Hepatocyte (in vitro differentiated cells): Measurements from ENCODE around the gene TROAP. TPM values are rescaled to one million over a fixed set of nuclear protein-coding genes. Genes with fewer than 3 reads are reported as not detected.
A peak's percentile ranks its signal among the peaks of the same experiment; 100 is the strongest.
"Not testable (repeated sequence)": the region's sequence is repeated elsewhere in the genome, so short reads cannot be mapped to it uniquely, and the experiment has no call there.

Experiments
- DNase-seq: peaks from one replicate; pipeline ENCODE4 v3.0.0-alpha.2; 2016; ENCODE audit warnings: low spot score
- H2AFZ ChIP-seq: fragments of 200-600 bp; sonication (generic); 2 replicates; pipeline ENCODE4 v1.6.0; 2016; ENCODE audit warnings: antibody characterized with exemption, mild to moderate bottlenecking
- H3K27ac ChIP-seq: fragments of 200-600 bp; sonication (generic); 2 replicates; pipeline ENCODE4 v1.5.1; 2016; ENCODE audit warnings: mild to moderate bottlenecking
- H3K27me3 ChIP-seq: fragments of 200-600 bp; sonication (generic); 2 replicates; pipeline ENCODE4 v1.6.1; 2016
- H3K36me3 ChIP-seq: fragments of 200-600 bp; sonication (generic); replicated peaks from 2 replicates; pipeline ENCODE4 v1.5.1; 2016; ENCODE audit warnings: low read depth; ENCODE audit not compliant: insufficient read depth
- H3K4me1 ChIP-seq: fragments of 200-600 bp; sonication (generic); 2 replicates; pipeline ENCODE4 v1.5.1; 2016; ENCODE audit warnings: mild to moderate bottlenecking, moderate library complexity; ENCODE audit not compliant: insufficient read depth
- H3K4me2 ChIP-seq: fragments of 200-600 bp; sonication (generic); 2 replicates; pipeline ENCODE4 v1.6.0; 2016
- H3K4me3 ChIP-seq: fragments of 200-600 bp; sonication (generic); 2 replicates; pipeline ENCODE4 v1.5.1; 2016; ENCODE audit warnings: mild to moderate bottlenecking
- H3K79me2 ChIP-seq: fragments of 200-600 bp; sonication (generic); 2 replicates; pipeline ENCODE4 v1.6.0; 2017; ENCODE audit warnings: mild to moderate bottlenecking
- H3K9me2 ChIP-seq: fragments of 200-600 bp; sonication (generic); replicated peaks from 2 replicates; pipeline ENCODE4 v1.6.0; 2017; ENCODE audit warnings: mild to moderate bottlenecking; ENCODE audit not compliant: insufficient read depth
- H3K9me3 ChIP-seq: fragments of 200-600 bp; sonication (generic); 2 replicates; pipeline ENCODE4 v1.5.1; 2016; ENCODE audit warnings: low read depth, mild to moderate bottlenecking
- H4K20me1 ChIP-seq: fragments of 200-600 bp; sonication (generic); 2 replicates; pipeline ENCODE4 v1.6.0; 2016; ENCODE audit warnings: mild to moderate bottlenecking; ENCODE audit not compliant: insufficient read depth, poor library complexity, severe bottlenecking
- EZH2 ChIP-seq: fragments of 200-600 bp; sonication (generic); IDR thresholded peaks from 2 replicates; pipeline ENCODE4 v1.6.1; 2016; ENCODE audit warnings: antibody characterized with exemption, mild to moderate bottlenecking, borderline replicate concordance
- EZH2phosphoT487 ChIP-seq: fragments of 200-600 bp; sonication (generic); IDR thresholded peaks from one replicate; pipeline ENCODE4 v1.6.1; 2018; ENCODE audit warnings: antibody characterized with exemption, mild to moderate bottlenecking, low read depth, moderate library complexity; ENCODE audit not compliant: unreplicated experiment, severe bottlenecking
- WGBS: methylation state at CpG from one replicate; pipeline ENCODE4 v1.1.6; 2016; ENCODE audit warnings: low lambda C conversion rate; ENCODE audit errors: missing lambda C conversion rate; 5-methylcytosine and 5-hydroxymethylcytosine counted together
- polyA plus RNA-seq: library from polyadenylated mRNA; unstranded; fragments of >200 nt; fragmentation: Nextera tagmentation; extraction: Ambion mirVana; gene quantifications from 2 replicates; pipeline ENCODE4 v1.2.1, GENCODE V29; 2016
- total RNA-seq: library from RNA; depleted of rRNA; stranded (reverse); fragments of >200 nt; gene quantifications from 2 replicates; pipeline ENCODE4 v1.2.3, GENCODE V29; 2014
- TF ChIP-seq, protein P1 (sequence below): fragments of 200-600 bp; sonication (generic); IDR thresholded peaks from 2 replicates; pipeline ENCODE4 v1.5.1; 2016; ENCODE audit warnings: antibody characterized with exemption, mild to moderate bottlenecking; ENCODE audit not compliant: poor library complexity

Gene TROAP
- total and polyA plus RNA-seq, 2 experiments from 2014 or later = 3.4 to 8.0 TPM

DNA sequence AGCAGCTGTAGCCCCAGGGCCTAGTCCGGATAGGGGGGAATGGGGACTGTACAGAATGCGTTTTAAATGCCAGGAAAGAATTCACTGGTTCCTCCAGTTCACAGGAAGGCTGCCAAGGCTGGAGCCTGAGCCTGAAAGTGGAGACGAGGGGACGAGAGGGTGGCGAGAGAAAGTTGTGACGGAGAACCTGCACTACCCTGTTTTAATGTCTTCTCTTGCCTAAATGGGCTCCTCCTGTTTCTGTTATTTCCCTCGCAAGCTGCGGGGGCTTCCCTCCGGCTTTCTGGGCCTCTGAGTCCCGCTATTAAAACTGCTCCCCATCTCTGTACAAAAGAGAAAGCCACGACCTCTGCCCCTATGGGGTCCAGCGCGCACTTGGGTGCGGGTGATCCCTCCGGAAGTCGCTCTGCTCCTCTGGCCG lies 9.4 kb downstream of the TROAP start:
- 74% methylated on average over 17 of the region's 17 CpGs for WGBS
- no peak overlapping the region for H3K27ac ChIP-seq
- H3K4me2 ChIP-seq = peak overlapping the region; percentile 43
- H2AFZ ChIP-seq = no peak overlapping the region
- H3K4me1 ChIP-seq = peaks cover 11% of the 10 kb centered on the region
- peak; percentile 8 for DNase-seq
- H3K4me3 ChIP-seq = no peak overlapping the region
- no peaks in the 10 kb centered on the region for H3K9me3 ChIP-seq
- no peak for TF ChIP-seq EZH2
- no peaks in the 10 kb centered on the region for H4K20me1 ChIP-seq
- no peaks in the 10 kb centered on the region for H3K9me2 ChIP-seq
- no peaks in the 10 kb centered on the region for H3K79me2 ChIP-seq
- H3K36me3 ChIP-seq = no peaks in the 10 kb centered on the region
- H3K27me3 ChIP-seq = peaks cover 31% of the 10 kb centered on the region

DNA sequence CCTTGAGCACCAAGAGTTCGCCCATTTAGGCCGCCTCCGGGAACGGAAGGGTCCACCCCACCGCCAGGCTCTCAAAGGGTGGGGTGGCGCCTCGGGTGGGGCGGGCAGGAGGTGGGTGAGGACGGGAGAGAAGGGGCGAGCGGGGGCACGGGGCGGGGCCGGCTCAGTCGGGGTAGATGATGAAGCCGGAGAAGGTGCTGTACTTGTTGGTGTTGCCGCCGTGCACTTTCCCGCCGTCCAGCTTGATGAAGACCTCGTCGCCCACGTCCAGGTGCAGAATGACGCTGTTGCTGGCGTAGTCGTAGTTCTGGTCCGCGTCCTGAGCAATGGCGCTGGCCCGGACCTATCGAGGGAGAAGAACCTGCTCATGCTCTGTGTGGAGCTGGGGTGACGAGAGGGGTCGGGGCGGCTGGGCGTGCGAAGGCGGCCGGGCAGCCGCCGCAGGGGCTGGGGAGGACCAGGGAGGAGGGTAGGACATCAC lies 9.9 kb downstream of the TROAP start:
- peak; percentile 3 for DNase-seq
- Histone ChIP-seq H3K4me3 (no peak overlapping the region), H3K9me2 (no peaks in the 10 kb centered on the region), H3K4me1 (peaks cover 11% of the 10 kb centered on the region), H3K27me3 (peaks cover 36% of the 10 kb centered on the region), H4K20me1 (no peaks in the 10 kb centered on the region), H3K9me3 (no peaks in the 10 kb centered on the region), H3K27ac (no peak overlapping the region), H3K36me3 (no peaks in the 10 kb centered on the region), H3K79me2 (no peaks in the 10 kb centered on the region), H3K4me2 (peak overlapping the region; percentile 43), H2AFZ (no peak overlapping the region)
- TF ChIP-seq, protein P1, sequence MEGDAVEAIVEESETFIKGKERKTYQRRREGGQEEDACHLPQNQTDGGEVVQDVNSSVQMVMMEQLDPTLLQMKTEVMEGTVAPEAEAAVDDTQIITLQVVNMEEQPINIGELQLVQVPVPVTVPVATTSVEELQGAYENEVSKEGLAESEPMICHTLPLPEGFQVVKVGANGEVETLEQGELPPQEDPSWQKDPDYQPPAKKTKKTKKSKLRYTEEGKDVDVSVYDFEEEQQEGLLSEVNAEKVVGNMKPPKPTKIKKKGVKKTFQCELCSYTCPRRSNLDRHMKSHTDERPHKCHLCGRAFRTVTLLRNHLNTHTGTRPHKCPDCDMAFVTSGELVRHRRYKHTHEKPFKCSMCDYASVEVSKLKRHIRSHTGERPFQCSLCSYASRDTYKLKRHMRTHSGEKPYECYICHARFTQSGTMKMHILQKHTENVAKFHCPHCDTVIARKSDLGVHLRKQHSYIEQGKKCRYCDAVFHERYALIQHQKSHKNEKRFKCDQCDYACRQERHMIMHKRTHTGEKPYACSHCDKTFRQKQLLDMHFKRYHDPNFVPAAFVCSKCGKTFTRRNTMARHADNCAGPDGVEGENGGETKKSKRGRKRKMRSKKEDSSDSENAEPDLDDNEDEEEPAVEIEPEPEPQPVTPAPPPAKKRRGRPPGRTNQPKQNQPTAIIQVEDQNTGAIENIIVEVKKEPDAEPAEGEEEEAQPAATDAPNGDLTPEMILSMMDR = no peak
- TF ChIP-seq EZH2phosphoT487 (no peak), EZH2 (no peak)
- WGBS = 66% methylated on average over 29 of the region's 40 CpGs

DNA sequence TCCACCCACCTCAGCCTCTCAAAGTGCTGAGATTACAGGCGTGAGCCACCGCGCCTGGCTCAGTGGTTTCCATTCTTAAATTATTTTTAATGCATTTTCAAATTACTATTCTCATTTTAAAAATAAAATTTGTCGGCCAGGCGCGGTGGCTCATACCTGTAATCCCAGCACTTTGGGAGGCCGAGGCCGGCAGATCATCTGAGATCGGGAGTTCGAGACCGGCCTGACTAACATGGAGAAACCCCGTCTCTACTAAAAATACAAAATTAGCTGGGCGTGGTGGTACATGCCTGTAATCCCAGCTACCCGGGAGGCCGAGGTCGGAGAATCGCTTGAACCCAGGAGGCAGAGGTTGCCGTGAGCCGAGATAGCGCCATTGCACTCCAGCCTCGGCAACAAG lies 10.7 kb downstream of the TROAP start:
- H3K9me2 ChIP-seq, H3K4me3 ChIP-seq, DNase-seq, H3K27ac ChIP-seq, H3K36me3 ChIP-seq, H4K20me1 ChIP-seq, H2AFZ ChIP-seq, H3K79me2 ChIP-seq, H3K9me3 ChIP-seq, H3K4me2 ChIP-seq: not testable (repeated sequence)
- peaks cover 11% of the 10 kb centered on the region for H3K4me1 ChIP-seq
- H3K27me3 ChIP-seq = peaks cover 44% of the 10 kb centered on the region
- 97% methylated on average over 21 of the region's 21 CpGs for WGBS

DNA sequence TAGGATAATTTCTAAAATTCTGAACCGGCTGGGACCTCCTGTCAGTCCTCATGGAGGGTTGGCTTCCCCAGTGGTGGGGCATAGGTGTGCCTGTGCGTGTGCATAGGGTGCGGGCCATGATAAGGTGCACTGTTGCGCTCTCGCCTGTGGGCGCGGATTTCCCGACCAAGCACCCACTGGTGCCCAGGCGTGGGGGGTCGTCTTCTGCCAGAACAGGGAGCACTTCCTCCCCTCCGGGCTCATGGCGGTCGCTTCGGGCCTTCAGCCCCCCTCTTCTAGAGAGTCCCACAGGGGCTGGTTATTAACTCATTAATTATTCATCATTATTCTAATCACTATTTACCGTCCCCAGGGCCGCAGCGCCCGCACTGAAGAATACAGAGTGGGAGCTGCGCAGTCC lies 11.2 kb downstream of the TROAP start:
- no peak overlapping the region for H2AFZ ChIP-seq
- H3K36me3 ChIP-seq = no peaks in the 10 kb centered on the region
- no peaks in the 10 kb centered on the region for H3K9me3 ChIP-seq
- no peak overlapping the region for H3K4me2 ChIP-seq
- no peaks in the 10 kb centered on the region for H4K20me1 ChIP-seq
- TF ChIP-seq EZH2phosphoT487 (no peak), EZH2 (no peak)
- TF ChIP-seq, protein P1 = no peak
- no peaks in the 10 kb centered on the region for H3K79me2 ChIP-seq
- peaks cover 11% of the 10 kb centered on the region for H3K4me1 ChIP-seq
- peaks cover 49% of the 10 kb centered on the region for H3K27me3 ChIP-seq
- WGBS = 94% methylated on average over 19 of the region's 19 CpGs
- H3K27ac ChIP-seq = no peak overlapping the region
- no peak overlapping the region for H3K4me3 ChIP-seq
- H3K9me2 ChIP-seq = no peaks in the 10 kb centered on the region
- DNase-seq = no peak
